GM18867 (cell line): Measurements from ENCODE around the gene CYP39A1.

Source experiments
- ATAC-seq: cut with Tn5 transposase; IDR thresholded peaks from one replicate; pipeline ENCODE4 v1.9.1; 2021; ENCODE audit warnings: mild to moderate bottlenecking, moderate library complexity; ENCODE audit not compliant: unreplicated experiment

The CYP39A1 gene

GRCh38 chr6:46521464-46521971 is 131.1 kb downstream of the CYP39A1 start:
- no peak for ATAC-seq

DNA sequence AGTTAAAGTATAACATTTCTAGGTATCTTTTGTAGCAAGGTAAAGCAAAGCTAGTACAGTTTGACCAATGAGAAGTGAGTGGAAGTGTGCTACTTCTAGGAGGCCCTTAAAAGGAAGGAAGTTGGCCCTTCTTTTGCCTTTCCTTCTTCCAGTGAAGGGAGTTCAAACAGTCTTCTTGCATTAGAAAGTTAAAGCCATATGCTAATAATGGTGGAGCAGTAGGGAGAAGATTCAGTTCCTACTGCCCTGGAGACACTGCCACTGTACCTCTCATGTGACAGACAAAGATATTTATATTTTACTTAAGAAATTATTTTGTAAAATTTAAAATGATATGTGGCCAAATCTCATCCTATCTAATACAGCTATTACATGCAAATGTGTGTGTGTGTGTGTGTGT is 135.4 kb downstream of the CYP39A1 start:
- no peak for ATAC-seq

DNA sequence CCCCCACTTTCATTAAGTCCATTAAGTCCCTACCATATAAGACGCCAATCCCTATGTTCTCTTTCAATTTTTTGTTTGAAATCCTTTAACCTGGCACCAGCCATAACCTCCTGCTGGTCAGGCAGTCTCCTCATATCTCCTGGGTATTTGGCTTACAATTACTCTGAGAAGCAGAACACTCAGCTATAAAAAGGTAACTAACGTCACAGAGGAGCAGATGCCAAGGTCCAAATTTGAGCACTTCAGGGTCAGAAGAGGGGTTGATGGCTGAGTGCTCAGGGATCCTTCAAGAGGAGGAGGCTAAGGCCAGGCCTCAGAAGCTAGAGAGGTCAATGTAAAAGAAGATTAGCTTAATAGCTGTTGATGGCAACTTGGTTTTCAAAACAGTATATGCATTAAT is 139.1 kb downstream of the CYP39A1 start:
- no peak for ATAC-seq

DNA sequence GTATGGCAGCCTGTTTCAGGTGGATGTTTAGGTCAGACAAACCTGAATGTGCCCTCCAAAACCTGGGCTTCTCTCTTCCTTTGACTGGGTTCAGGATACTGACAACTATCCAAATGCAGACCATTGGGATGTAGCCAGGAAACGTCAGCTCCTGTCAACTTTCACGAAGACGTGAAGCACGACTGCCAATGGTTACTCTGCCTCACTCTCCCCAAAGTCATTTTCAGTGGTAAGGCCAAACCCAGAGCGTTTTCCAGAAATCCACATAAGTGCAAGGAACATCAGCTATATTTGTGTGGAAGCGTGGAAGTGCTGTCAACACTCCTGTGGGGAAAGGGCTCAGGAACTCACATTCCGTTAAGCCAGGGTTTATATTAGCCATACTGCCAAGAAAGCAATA is 141.3 kb downstream of the CYP39A1 start:
- no peak for ATAC-seq

DNA sequence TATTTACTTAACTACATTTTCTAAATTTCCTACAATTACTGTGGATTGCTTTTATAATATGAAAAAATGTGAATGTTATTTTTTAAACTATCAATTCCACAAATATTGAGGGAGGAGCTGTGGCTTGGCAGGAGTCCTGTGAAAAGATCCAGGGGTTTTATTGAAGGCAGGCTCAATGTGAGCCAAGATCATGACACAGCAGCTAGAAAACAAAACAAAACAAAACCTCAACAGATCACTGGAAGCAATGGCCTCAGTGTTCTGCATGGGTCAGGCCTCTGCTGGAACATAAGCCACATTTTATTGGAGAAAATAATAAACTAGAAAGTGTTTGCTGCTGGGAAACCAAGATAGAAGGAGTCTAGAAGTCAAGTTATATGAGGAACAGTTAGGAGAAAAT is 142.0 kb downstream of the CYP39A1 start:
- no peak for ATAC-seq

- ATAC-seq = no peak
Observed at GRCh38 chr6:46509981-46510510, 142.6 kb downstream of the CYP39A1 start.

GRCh38 chr6:46509063-46509462 is 143.6 kb downstream of the CYP39A1 start:
- ATAC-seq = no peak

DNA sequence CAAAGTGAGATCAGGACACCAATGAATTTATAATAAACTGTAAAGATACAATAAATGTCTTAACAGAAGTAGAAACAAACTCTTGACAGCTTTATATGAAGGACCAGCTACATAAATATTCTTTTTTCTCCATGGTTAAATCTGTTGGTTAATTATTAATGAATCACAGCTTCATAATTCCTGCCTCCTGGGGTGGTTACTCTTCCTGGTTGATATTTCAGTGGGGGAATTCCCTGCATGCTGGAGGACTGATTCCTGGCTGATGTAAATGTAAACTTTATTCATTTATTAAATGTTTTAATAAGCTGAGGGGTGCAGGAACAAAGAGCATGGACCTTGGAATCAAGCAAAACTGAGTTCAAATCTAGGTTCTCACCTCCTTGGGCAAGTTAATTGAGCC is 145.2 kb downstream of the CYP39A1 start:
- no peak for ATAC-seq

DNA sequence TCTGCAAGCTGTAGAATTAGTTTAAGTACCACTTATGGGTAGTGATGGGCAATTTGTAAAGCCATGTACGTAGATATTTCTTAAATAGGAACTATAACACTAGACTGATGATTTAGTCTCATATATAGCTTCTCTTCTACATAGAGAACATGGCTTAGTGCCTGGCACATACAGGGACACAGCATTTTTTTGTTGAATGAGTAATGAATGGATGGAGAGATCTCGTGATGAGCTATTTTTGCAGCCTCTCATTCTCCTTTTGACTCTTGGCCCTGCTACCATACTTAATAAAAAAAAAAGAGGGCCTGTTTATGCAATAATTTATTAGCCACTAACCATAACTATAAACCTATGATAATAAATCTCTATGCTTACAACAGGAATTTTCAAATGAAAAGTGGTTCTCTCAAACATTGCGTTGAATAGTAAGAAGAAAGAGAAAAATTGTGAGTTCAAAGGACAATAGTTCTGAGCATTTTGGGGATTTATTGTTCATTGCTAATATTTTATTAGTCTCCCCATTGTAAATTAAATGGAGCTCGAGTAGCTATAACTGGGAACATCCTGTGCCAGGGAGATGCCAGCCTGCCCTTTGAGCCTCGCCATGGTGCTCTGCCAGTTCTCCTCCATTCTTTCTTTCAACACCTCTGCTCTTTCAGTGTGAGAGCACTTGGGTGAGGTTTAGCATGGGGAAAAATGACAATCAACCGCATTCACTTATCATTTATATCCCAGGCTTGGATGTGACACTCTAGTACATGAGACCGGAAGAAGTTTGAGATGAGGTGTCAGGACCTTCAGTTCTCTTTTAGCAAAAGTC is 146.7 kb downstream of the CYP39A1 start:
- ATAC-seq = no peak

DNA sequence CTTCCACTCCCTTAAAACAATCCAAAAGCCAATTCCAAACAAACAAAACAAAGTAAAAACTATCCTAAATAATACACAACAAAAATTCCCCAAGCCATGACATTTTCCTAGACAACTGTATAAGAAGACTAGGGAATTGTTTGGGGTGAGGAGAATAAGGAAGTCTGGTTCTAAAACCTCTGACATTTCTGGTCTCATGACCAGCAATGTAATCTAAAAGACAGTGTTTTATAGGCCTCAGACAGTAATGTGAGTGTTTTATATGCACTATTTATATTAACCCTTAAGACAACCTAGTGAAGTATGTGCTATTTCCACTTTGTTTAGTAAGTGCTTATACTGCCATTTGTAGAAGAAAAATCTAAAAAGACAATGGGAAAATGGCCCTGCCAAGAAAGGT is 148.4 kb downstream of the CYP39A1 start:
- ATAC-seq = no peak

DNA sequence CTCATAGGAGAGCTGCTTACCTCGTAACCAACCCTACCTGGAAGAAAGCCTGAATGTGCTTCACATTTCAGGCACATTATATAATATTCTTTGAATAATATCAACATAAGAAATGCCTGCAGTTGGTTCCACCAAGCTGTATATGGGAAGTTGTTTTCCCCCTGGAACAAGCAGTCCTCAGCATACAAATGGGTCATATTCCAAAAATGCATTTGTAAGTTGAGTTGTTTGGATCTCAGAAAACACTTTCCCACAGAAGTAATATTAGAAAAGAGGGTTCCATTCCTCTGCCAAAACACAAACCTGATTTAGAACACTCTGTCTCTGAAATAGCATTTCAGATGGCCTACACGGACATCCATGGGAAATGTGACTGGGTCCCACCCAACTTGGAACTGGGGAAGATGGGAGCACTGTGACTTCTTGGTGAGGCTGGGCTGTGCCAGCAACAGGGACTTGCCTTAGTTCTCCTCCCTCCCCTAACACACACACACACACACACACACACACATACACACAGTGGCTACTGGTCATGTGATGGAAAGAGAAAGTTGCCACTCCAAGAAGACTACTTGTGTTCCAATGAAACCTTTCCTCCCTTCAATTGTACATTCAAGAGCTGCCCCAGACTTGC is 150.0 kb downstream of the CYP39A1 start:
- ATAC-seq = no peak

GRCh38 chr6:46501136-46502089 is 151.2 kb downstream of the CYP39A1 start:
- no peak for ATAC-seq

DNA sequence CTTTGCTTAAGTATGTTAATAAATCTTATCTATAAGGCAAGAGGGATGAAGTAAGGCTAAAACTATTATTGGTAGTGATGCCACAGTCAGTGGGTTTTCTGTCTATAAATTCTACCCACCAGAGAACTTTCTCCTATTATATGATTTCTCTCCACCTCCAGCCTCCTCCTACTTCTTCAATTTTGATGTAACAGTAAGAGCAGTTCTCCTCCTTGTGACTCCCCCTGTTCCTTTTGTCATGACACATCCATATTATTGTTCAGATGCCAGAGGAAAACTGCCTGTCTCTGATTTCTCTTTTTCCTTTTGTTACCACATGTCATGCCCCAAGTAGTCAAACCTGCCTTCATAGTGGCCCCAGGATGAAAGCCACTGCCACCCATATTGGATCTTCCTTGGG is 152.2 kb downstream of the CYP39A1 start:
- ATAC-seq = no peak
